HCT116 (cell line): ENCODE data around the gene ZNF581. TPM values are rescaled to one million over a fixed set of nuclear protein-coding genes. Genes with fewer than 3 reads are reported as not detected.
A peak's percentile ranks its signal among the peaks of the same experiment; 100 is the strongest.

Experiments used
- ATAC-seq: fragments of 200-7000 bp; cut with Tn5 transposase; 2 replicates; pipeline ENCODE4 v1.9.1; 2020; ENCODE audit warnings: mild to moderate bottlenecking, moderate library complexity
- BruUV-seq: library from RNA; stranded (reverse); fragments of 400-500 nt; replicated peaks from 2 replicates; lab custom pipeline; 2021; lab: Mats Ljungman, UMichigan
- CTCF ChIA-PET: fragments of 300-600 bp; sonication (Branson Sonifier 250); formaldehyde crosslinking; loops from one replicate; lab custom pipeline; 2021; ENCODE audit warnings: antibody characterized with exemption; lab: Charles Lee
- POLR2A ChIA-PET: fragments of 300-600, 350-600 bp; sonication (Branson Sonifier 250); formaldehyde crosslinking; loops from one replicate; lab custom pipeline; 2021; ENCODE audit warnings: antibody characterized with exemption; lab: Charles Lee
- RAD21 ChIA-PET, 2 experiments: fragments of 300-600 bp; sonication (Branson Sonifier 250); formaldehyde crosslinking; loops; one replicate each; lab custom pipeline; 2023; ENCODE audit warnings: low total read pairs in 2 of 2; ENCODE audit not compliant: uncharacterized antibody in 2 of 2, unreplicated experiment in 2 of 2, low non-redundant PET in 1 of 2; lab: Charles Lee
- DNase-seq: peaks from one replicate; pipeline ENCODE4 v3.0.0-alpha.2; 2010; ENCODE audit warnings: low read depth, low spot score
- H2AFZ ChIP-seq: fragments of 200-600 bp; shearing (Covaris generic), sonication (generic); 2 replicates; pipeline ENCODE4 v1.6.1; 2017; ENCODE audit warnings: low read depth, mixed run types, mixed read lengths, antibody characterized with exemption, low read length; ENCODE audit not compliant: poor library complexity, severe bottlenecking
- H3K27ac ChIP-seq: 2 replicates; pipeline ENCODE4 v1.5.1; 2012; ENCODE audit warnings: low read depth, low read length
- H3K27me3 ChIP-seq: fragments of 200-600 bp; sonication (generic); 2 replicates; pipeline ENCODE4 v1.6.1; 2016; ENCODE audit warnings: mixed run types, low read length, mixed read lengths; ENCODE audit not compliant: insufficient read depth
- H3K36me3 ChIP-seq, 2 experiments: fragments of 200-500 bp in 1 of 2; fragments of 200-600 bp in 1 of 2; sonication (Bioruptor generic) in 1 of 2; sonication (generic) in 1 of 2; 2 replicates each; pipeline versions ENCODE4 v1.5.1 to v1.6.1; 2014 to 2016; ENCODE audit warnings: low read length in 2 of 2, inconsistent platforms in 1 of 2, mixed read lengths in 1 of 2, mixed run types in 1 of 2; ENCODE audit not compliant: insufficient read depth in 2 of 2, control insufficient read depth in 1 of 2
- H3K4me1 ChIP-seq, 2 experiments: fragments of 200-600 bp in 1 of 2; sonication (generic) in 1 of 2; 2 replicates each; pipeline versions ENCODE4 v1.5.1 to v1.6.1; 2012 to 2017; ENCODE audit warnings: low read length in 2 of 2, inconsistent platforms in 1 of 2, mild to moderate bottlenecking in 1 of 2, mixed read lengths in 1 of 2, mixed run types in 1 of 2, moderate library complexity in 1 of 2; ENCODE audit not compliant: insufficient read depth in 2 of 2, control insufficient read depth in 1 of 2
- H3K4me2 ChIP-seq: fragments of 200-600 bp; sonication (generic); 2 replicates; pipeline ENCODE4 v1.6.1; 2017; ENCODE audit warnings: mixed run types, low read length, mixed read lengths
- H3K4me3 ChIP-seq, 2 experiments: fragments of 200-600 bp in 1 of 2; sonication (generic) in 1 of 2; replicated peaks in 1 of 2; 2 replicates each; pipeline ENCODE4 v1.5.1; 2011 to 2016; ENCODE audit warnings: low read length in 2 of 2, control low read depth in 1 of 2, low read depth in 1 of 2, mild to moderate bottlenecking in 1 of 2, mixed read lengths in 1 of 2, mixed run types in 1 of 2
- H3K79me2 ChIP-seq: fragments of 200-600 bp; sonication (generic); 2 replicates; pipeline ENCODE4 v1.6.1; 2017; ENCODE audit warnings: mild to moderate bottlenecking, mixed run types, low read length, moderate library complexity, mixed read lengths; ENCODE audit not compliant: insufficient read depth
- H3K9ac ChIP-seq: fragments of 200-600 bp; sonication (generic); 2 replicates; pipeline ENCODE4 v1.6.1; 2016; ENCODE audit warnings: low read length, mixed read lengths
- H3K9me2 ChIP-seq: fragments of 200-600 bp; sonication (generic), shearing (Covaris generic); 2 replicates; pipeline ENCODE4 v1.6.1; 2017; ENCODE audit warnings: mixed run types, mild to moderate bottlenecking, moderate library complexity; ENCODE audit not compliant: insufficient read depth
- H3K9me3 ChIP-seq, 2 experiments: fragments of 200-500 bp in 1 of 2; fragments of 200-600 bp in 1 of 2; sonication (Bioruptor generic) in 1 of 2; sonication (generic) in 1 of 2; 2 replicates each; pipeline ENCODE4 v1.6.1; 2014 to 2017; ENCODE audit warnings: low read length in 2 of 2, mixed read lengths in 2 of 2, inconsistent platforms in 1 of 2, low read depth in 1 of 2, mild to moderate bottlenecking in 1 of 2, mixed run types in 1 of 2, moderate library complexity in 1 of 2; ENCODE audit not compliant: control insufficient read depth in 1 of 2, insufficient read depth in 1 of 2
- H4K20me1 ChIP-seq: fragments of 200-600 bp; sonication (generic), shearing (Covaris generic); 2 replicates; pipeline ENCODE4 v1.6.1; 2017; ENCODE audit warnings: mixed run types, mild to moderate bottlenecking, moderate library complexity; ENCODE audit not compliant: insufficient read depth
- EGR1 ChIP-seq: IDR thresholded peaks from 2 replicates; pipeline ENCODE4 v1.6.1; 2012; ENCODE audit warnings: low read depth
- EZH2 ChIP-seq: fragments of 200-600 bp; sonication (generic); IDR thresholded peaks from 2 replicates; pipeline ENCODE4 v1.6.1; 2017; ENCODE audit warnings: antibody characterized with exemption, mixed run types
- EZH2phosphoT487 ChIP-seq: fragments of 200-600 bp; IDR thresholded peaks from 2 replicates; pipeline ENCODE4 v1.6.1; 2018; ENCODE audit warnings: antibody characterized with exemption, borderline replicate concordance
- RAD21 ChIP-seq: IDR thresholded peaks from 2 replicates; pipeline ENCODE4 v1.6.1; 2012; ENCODE audit warnings: low read depth, mild to moderate bottlenecking
- SP1 ChIP-seq: IDR thresholded peaks from 2 replicates; pipeline ENCODE4 v1.6.1; 2012; ENCODE audit warnings: low read depth
- TCF7L2 ChIP-seq: IDR thresholded peaks from 2 replicates; pipeline ENCODE4 v1.7.0; 2011; ENCODE audit warnings: borderline replicate concordance, inconsistent platforms; ENCODE audit not compliant: insufficient read depth, insufficient read length; ENCODE audit errors: extremely low read depth
- intact Hi-C: fragments of 100-400 bp; cut with micrococcal nuclease; formaldehyde crosslinking; loops from 2 replicates; pipeline ENCODE4 v1.10.0; 2022
- total RNA-seq: library from RNA; stranded (reverse); gene quantifications from one replicate; pipeline ENCODE4 v1.2.1, GENCODE V29; 2021; ENCODE audit not compliant: unreplicated experiment
- TF ChIP-seq, protein P1 (sequence below), 3 experiments: fragments of 200-600 bp in 1 of 3; sonication (generic) in 1 of 3; IDR thresholded peaks in 2 of 3; conservative IDR thresholded peaks in 1 of 3; 2 replicates each; pipeline ENCODE4 v1.5.1; 2012 to 2017; ENCODE audit warnings: low read depth in 2 of 3, low read length in 2 of 3, antibody characterized with exemption in 1 of 3, borderline replicate concordance in 1 of 3, control low read depth in 1 of 3, mild to moderate bottlenecking in 1 of 3, mixed read lengths in 1 of 3, mixed run types in 1 of 3, moderate library complexity in 1 of 3; ENCODE audit not compliant: insufficient read depth in 1 of 3
- TF ChIP-seq, protein P2 (sequence below): IDR thresholded peaks from 2 replicates; pipeline ENCODE4 v1.6.1; 2011; ENCODE audit warnings: mild to moderate bottlenecking, low read length, moderate library complexity; ENCODE audit not compliant: insufficient replicate concordance; ENCODE audit errors: extremely low read depth

Gene ZNF581
- total RNA-seq, 1 experiment from 2014 or later = 44.4 TPM

DNA sequence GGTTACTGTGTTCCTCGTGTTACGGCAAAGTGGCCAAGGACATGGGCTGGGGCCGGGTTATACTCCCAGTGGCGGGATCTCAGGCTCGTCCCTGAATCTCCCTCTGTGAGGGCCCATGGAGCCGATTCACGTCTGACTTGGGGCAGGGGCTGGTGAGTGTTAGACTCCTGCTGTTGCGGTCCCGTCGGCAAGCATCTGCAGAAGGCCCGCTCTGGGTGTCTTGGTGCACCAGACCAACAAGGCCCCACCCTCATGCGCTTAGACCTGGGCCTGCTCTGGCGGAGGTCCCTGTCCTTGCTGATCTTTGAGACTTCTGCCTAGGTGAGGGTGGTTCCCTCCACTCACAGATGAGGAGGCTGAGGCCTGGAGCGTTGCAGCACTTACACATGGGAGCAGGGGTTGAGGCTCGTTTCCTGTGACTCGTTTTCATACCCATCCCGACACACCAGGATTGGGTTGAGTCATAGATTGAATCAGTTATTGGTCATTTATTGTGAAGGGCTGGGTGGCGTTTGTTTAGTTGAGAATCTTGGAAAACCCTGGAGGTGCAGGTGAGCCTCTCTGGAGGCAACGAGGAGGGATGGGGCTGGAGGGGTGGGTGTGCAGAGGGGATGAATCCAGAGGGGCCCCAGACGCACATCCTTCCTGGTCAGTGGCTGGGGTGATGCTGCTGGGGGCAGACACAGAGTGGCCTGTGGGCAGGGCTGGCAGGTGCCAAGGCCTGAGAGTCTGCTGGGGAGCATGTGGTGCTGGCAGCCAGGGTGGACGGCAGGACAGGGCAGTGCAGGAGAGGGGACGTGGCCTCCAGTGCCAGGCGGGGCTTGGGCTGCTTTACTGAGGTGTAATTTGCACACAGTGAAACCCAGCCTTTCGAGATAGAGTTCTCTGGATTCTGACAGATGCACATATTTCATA lies 36.2 kb downstream of the ZNF581 start:
- H3K4me2 ChIP-seq = 0 out of 2 replicates have a peak overlapping the region, but pooled peaks have one; percentile 3
- POLR2A ChIA-PET = no interaction called here
- no TSS peak for BruUV-seq
- no peak overlapping the region for H3K4me3 ChIP-seq
- no peak overlapping the region for H3K9ac ChIP-seq
- H3K79me2 ChIP-seq = peaks cover 89% of the 10 kb centered on the region
- RAD21 ChIA-PET = no interaction called here
- TF ChIP-seq, protein P1, sequence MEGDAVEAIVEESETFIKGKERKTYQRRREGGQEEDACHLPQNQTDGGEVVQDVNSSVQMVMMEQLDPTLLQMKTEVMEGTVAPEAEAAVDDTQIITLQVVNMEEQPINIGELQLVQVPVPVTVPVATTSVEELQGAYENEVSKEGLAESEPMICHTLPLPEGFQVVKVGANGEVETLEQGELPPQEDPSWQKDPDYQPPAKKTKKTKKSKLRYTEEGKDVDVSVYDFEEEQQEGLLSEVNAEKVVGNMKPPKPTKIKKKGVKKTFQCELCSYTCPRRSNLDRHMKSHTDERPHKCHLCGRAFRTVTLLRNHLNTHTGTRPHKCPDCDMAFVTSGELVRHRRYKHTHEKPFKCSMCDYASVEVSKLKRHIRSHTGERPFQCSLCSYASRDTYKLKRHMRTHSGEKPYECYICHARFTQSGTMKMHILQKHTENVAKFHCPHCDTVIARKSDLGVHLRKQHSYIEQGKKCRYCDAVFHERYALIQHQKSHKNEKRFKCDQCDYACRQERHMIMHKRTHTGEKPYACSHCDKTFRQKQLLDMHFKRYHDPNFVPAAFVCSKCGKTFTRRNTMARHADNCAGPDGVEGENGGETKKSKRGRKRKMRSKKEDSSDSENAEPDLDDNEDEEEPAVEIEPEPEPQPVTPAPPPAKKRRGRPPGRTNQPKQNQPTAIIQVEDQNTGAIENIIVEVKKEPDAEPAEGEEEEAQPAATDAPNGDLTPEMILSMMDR (IDR thresholded peaks at IDR 0.05 in 2 of 3, conservative IDR thresholded peaks at IDR 0.05 in 1 of 3; ENCODE audit: borderline replicate concordance in 1 of 3, insufficient read depth in 1 of 3, low read depth in 2 of 3, low read length in 2 of 3) = no peak
- TF ChIP-seq RAD21 (no peak), SP1 (no peak), TCF7L2 (no peak), EZH2 (no peak), EGR1 (no peak), EZH2phosphoT487 (no peak)
- TF ChIP-seq, protein P2, sequence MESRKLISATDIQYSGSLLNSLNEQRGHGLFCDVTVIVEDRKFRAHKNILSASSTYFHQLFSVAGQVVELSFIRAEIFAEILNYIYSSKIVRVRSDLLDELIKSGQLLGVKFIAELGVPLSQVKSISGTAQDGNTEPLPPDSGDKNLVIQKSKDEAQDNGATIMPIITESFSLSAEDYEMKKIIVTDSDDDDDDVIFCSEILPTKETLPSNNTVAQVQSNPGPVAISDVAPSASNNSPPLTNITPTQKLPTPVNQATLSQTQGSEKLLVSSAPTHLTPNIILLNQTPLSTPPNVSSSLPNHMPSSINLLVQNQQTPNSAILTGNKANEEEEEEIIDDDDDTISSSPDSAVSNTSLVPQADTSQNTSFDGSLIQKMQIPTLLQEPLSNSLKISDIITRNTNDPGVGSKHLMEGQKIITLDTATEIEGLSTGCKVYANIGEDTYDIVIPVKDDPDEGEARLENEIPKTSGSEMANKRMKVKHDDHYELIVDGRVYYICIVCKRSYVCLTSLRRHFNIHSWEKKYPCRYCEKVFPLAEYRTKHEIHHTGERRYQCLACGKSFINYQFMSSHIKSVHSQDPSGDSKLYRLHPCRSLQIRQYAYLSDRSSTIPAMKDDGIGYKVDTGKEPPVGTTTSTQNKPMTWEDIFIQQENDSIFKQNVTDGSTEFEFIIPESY = no peak
- H3K27ac ChIP-seq = no peak overlapping the region
- ATAC-seq (no peak), DNase-seq (no peak)
- no peaks in the 10 kb centered on the region for H3K9me2 ChIP-seq
- H4K20me1 ChIP-seq = no peaks in the 10 kb centered on the region
- intact Hi-C loops = no loop called here
- CTCF ChIA-PET = no interaction called here
- no peak overlapping the region for H2AFZ ChIP-seq
- H3K36me3 ChIP-seq = peaks cover 15 to 35% of the 10 kb centered on the region in 2 experiments; a peak in 3 of 4 replicates
- H3K9me3 ChIP-seq = no peaks in the 10 kb centered on the region
- H3K4me1 ChIP-seq = peaks cover 9 to 25% of the 10 kb centered on the region in 2 experiments
- no peaks in the 10 kb centered on the region for H3K27me3 ChIP-seq
